HFF-Myc (cell line): ENCODE data around the gene NXPH4.

Experiments
- DNase-seq: peaks from one replicate; pipeline ENCODE4 v3.0.0-alpha.2; 2011; ENCODE audit warnings: low read depth; ENCODE audit errors: extremely low read depth
- H3K4me3 ChIP-seq: replicated peaks from 2 replicates; pipeline ENCODE4 v1.5.1; 2011; ENCODE audit warnings: low read depth, mild to moderate bottlenecking, control low read depth, low read length
- TF ChIP-seq, protein P1 (sequence below): IDR thresholded peaks from 2 replicates; pipeline ENCODE4 v1.5.1; 2012; ENCODE audit warnings: mild to moderate bottlenecking, low read depth, low read length, control low read depth; ENCODE audit errors: missing control alignments

The NXPH4 gene

GRCh38 chr12:57254506-57255280, 38.1 kb downstream of the NXPH4 start:
- DNase-seq, result no peak
- TF ChIP-seq, protein P1, sequence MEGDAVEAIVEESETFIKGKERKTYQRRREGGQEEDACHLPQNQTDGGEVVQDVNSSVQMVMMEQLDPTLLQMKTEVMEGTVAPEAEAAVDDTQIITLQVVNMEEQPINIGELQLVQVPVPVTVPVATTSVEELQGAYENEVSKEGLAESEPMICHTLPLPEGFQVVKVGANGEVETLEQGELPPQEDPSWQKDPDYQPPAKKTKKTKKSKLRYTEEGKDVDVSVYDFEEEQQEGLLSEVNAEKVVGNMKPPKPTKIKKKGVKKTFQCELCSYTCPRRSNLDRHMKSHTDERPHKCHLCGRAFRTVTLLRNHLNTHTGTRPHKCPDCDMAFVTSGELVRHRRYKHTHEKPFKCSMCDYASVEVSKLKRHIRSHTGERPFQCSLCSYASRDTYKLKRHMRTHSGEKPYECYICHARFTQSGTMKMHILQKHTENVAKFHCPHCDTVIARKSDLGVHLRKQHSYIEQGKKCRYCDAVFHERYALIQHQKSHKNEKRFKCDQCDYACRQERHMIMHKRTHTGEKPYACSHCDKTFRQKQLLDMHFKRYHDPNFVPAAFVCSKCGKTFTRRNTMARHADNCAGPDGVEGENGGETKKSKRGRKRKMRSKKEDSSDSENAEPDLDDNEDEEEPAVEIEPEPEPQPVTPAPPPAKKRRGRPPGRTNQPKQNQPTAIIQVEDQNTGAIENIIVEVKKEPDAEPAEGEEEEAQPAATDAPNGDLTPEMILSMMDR, result no peak

DNA sequence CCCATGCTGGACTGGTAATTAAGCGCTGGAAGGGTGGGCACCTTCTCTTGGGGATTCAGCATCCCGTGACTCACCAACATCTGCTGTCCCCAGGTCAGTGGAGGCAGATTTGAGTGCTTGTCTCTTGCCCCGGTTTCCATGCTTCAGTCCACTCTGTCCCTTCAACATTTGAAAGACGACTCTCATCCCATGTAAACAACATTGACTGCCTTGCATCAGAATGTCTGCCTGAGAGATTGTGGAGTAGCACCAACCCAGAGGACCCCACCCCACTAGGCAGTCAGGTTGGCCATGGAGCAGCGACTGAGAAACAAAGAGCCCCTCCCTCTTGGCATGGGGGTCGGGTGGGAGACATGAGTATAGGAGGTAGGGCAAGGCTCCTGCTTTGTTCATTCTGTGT, 39.3 kb downstream of the NXPH4 start:
- H3K4me3 ChIP-seq, result no peak overlapping the region
- no peak for DNase-seq
- TF ChIP-seq, protein P1, result no peak

More at GRCh38 chr12:57254506-57255280, 38.1 kb downstream of the NXPH4 start:
- no peak overlapping the region for H3K4me3 ChIP-seq

DNA sequence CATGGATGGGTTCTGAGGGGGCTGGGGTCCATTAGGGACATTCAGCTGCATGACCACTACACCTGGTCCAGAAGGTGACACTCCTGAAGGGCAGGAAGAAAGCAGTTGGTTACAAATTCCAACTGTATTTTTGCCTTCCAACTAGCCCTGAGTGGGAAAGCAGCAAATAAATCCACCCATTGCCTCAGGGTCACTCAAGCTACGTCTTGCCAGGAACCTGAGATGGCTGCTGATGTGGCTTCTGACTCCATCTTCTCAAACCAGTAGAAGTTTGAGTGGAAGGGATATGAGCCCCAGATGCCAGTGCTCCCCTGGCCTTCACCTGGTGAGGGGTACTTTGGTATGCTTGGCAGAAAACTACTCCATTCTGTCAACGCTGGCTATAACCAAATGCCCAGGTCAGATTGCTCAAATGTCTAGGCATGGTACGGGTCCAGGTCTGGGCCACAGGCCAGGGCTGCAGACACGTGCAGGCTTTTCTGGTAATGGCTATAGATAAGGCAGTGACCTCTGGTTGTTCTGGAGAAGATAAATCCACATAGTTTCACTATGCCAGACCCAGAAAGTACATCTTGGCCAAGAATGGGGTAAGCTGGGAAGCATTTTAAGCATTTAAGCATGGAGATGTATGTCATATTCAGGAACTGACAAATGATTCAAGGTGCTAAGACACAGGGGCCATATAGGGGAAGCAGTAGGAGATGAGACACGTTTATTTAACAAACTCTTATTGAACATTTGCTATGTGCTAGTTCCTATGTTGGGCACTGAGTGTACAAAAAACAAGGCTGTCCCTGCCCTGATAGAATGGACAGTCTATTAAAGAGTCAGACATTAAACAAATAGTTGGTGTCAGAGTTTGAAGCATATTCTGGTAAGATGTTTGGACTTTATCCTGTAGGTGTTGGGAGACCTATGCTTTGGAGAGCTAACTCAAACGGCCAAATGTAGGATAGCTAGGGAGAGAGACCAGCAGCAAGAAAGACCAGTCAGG, 42.7 kb downstream of the NXPH4 start:
- no peak for DNase-seq
- H3K4me3 ChIP-seq, result no peak overlapping the region
- TF ChIP-seq, protein P1, result no peak

- DNase-seq, result no peak
- TF ChIP-seq, protein P1, result no peak
- no peak overlapping the region for H3K4me3 ChIP-seq
Observed at GRCh38 chr12:57260366-57260765, 43.8 kb downstream of the NXPH4 start.

GRCh38 chr12:57261428-57261865, 44.9 kb downstream of the NXPH4 start:
- no peak overlapping the region for H3K4me3 ChIP-seq
- no peak for DNase-seq
- TF ChIP-seq, protein P1, result no peak

GRCh38 chr12:57262126-57262822, 45.7 kb downstream of the NXPH4 start:
- DNase-seq, result no peak
- TF ChIP-seq, protein P1, result no peak
- H3K4me3 ChIP-seq, result no peak overlapping the region
